Panc1 (cell line): ENCODE data around the gene C15orf62. TPM values are rescaled to one million over a fixed set of nuclear protein-coding genes. Genes with fewer than 3 reads are reported as not detected.

Source experiments
- ATAC-seq: fragments of 200-7000 bp; cut with Tn5 transposase; 2 replicates; pipeline ENCODE4 v1.9.1; 2020; ENCODE audit warnings: mild to moderate bottlenecking, moderate library complexity
- BruUV-seq: library from RNA; stranded (reverse); fragments of 400-500 nt; replicated peaks from 2 replicates; lab custom pipeline; 2021; lab: Mats Ljungman, UMichigan
- CTCF ChIA-PET: fragments of 300-600 bp; sonication (Branson Sonifier 250); formaldehyde crosslinking; loops from one replicate; lab custom pipeline; 2022; ENCODE audit warnings: antibody characterized with exemption; lab: Charles Lee
- POLR2A ChIA-PET: fragments of 300-600 bp; sonication (Branson Sonifier 250); formaldehyde crosslinking; loops from one replicate; lab custom pipeline; 2022; ENCODE audit warnings: antibody characterized with exemption; lab: Charles Lee
- DNase-seq: peaks from one replicate; pipeline ENCODE4 v3.0.0-alpha.2; 2010; ENCODE audit warnings: low read depth, low spot score
- H3K27ac ChIP-seq: 2 replicates; pipeline ENCODE4 v1.5.1; 2011; ENCODE audit warnings: mild to moderate bottlenecking, low read length, inconsistent platforms
- H3K27me3 ChIP-seq: fragments of 200-500 bp; sonication (Bioruptor generic); 2 replicates; pipeline ENCODE4 v1.6.0; 2014; ENCODE audit warnings: low read length, inconsistent platforms; ENCODE audit not compliant: control insufficient read depth, insufficient read depth
- H3K36me3 ChIP-seq: fragments of 200-500 bp; sonication (Bioruptor generic); 2 replicates; pipeline ENCODE4 v1.5.1; 2014; ENCODE audit warnings: inconsistent platforms, mild to moderate bottlenecking, low read length, moderate library complexity; ENCODE audit not compliant: control insufficient read depth, insufficient read depth
- H3K4me1 ChIP-seq: 2 replicates; pipeline ENCODE4 v1.5.1; 2011; ENCODE audit warnings: inconsistent platforms, mild to moderate bottlenecking, low read length, moderate library complexity; ENCODE audit not compliant: control insufficient read depth, insufficient read depth
- H3K4me3 ChIP-seq, 2 experiments: 2 replicates each; pipeline ENCODE4 v1.5.1; 2011 to 2012; ENCODE audit warnings: low read depth in 2 of 2, low read length in 2 of 2, mild to moderate bottlenecking in 2 of 2, inconsistent platforms in 1 of 2, moderate library complexity in 1 of 2
- H3K9me3 ChIP-seq: fragments of 200-500 bp; sonication (Bioruptor generic); 2 replicates; pipeline ENCODE4 v1.5.1; 2014; ENCODE audit warnings: low read depth, mild to moderate bottlenecking, inconsistent platforms, low read length, moderate library complexity; ENCODE audit not compliant: control insufficient read depth, insufficient read depth
- CTCF ChIP-seq: fragments of 450-650 bp; IDR thresholded peaks from 2 replicates; pipeline ENCODE4 v1.5.1; 2017; ENCODE audit warnings: mild to moderate bottlenecking
- POLR2AphosphoS5 ChIP-seq: IDR thresholded peaks from 2 replicates; pipeline ENCODE4 v1.6.1; 2012; ENCODE audit warnings: mild to moderate bottlenecking, low read depth, low read length, moderate library complexity
- REST ChIP-seq, 2 experiments: IDR thresholded peaks; 2 replicates each; pipeline ENCODE4 v1.6.1; 2011 to 2012; ENCODE audit warnings: low read depth in 2 of 2, control low read depth in 1 of 2, low read length in 1 of 2, mild to moderate bottlenecking in 1 of 2, moderate library complexity in 1 of 2; ENCODE audit not compliant: insufficient read depth in 1 of 2
- SIN3A ChIP-seq: IDR thresholded peaks from 2 replicates; pipeline ENCODE4 v1.6.1; 2012; ENCODE audit warnings: low read depth, mild to moderate bottlenecking, low read length, moderate library complexity, borderline replicate concordance; ENCODE audit not compliant: insufficient read depth
- TCF7L2 ChIP-seq: IDR thresholded peaks from 2 replicates; pipeline ENCODE4 v1.6.1; 2011; ENCODE audit warnings: mild to moderate bottlenecking, low read depth, low read length, inconsistent platforms
- in situ Hi-C: cut with HindIII; loops from 2 replicates; pipeline ENCODE4 v1.10.0; 2016; ENCODE audit warnings: low sequenced_read_pairs, low pct_unique_long_range_greater_than_20kb
- intact Hi-C: fragments of 100-400 bp; cut with micrococcal nuclease; formaldehyde crosslinking; loops from one replicate; pipeline ENCODE4 v1.10.0; 2022; ENCODE audit not compliant: unreplicated experiment
- total RNA-seq: library from RNA; stranded (reverse); gene quantifications from one replicate; pipeline ENCODE4 v1.2.1, GENCODE V29; 2021; ENCODE audit not compliant: unreplicated experiment

C15orf62 gene
- total RNA-seq, 1 experiment from 2014 or later = 0.33 TPM

GRCh38 chr15:40736575-40736974 is 33.2 kb upstream of the C15orf62 start:
- H3K4me3 ChIP-seq = no peak overlapping the region
- intact Hi-C loops = no loop called here
- in situ Hi-C loops = no loop called here
- no peaks in the 10 kb centered on the region for H3K4me1 ChIP-seq
- ChIA-PET POLR2A (interaction anchor here (0.6 kb wide), 2 partner anchors 10 to 452 kb away, joined by 3 read pairs; no protein-coding TSS in a partner anchor), CTCF (no interaction called here)
- H3K9me3 ChIP-seq = no peaks in the 10 kb centered on the region
- peaks cover 9% of the 10 kb centered on the region; the same call in 1 of the 2 replicates for H3K36me3 ChIP-seq
- BruUV-seq = no TSS peak
- no peak for TF ChIP-seq SIN3A
- no peak for TF ChIP-seq TCF7L2
- TF ChIP-seq REST (IDR thresholded peaks at IDR 0.05; ENCODE audit: insufficient read depth in 1 of 2, low read depth in 2 of 2, low read length in 1 of 2) = no peak
- no peak for TF ChIP-seq CTCF
- TF ChIP-seq POLR2AphosphoS5 = no peak
- ATAC-seq (no peak), DNase-seq (no peak)
- no peak overlapping the region for H3K27ac ChIP-seq
- no peaks in the 10 kb centered on the region for H3K27me3 ChIP-seq

GRCh38 chr15:40737048-40737447 is 32.7 kb upstream of the C15orf62 start:
- CTCF ChIA-PET = no interaction called here
- intact Hi-C loops (no loop called here), in situ Hi-C loops (no loop called here)
- DNase-seq = no peak
- no TSS peak for BruUV-seq
- H3K36me3 ChIP-seq = peaks cover 9% of the 10 kb centered on the region; the same call in 1 of the 2 replicates
- ATAC-seq = no peak
- H3K4me1 ChIP-seq = no peaks in the 10 kb centered on the region
- H3K4me3 ChIP-seq = no peak overlapping the region
- H3K9me3 ChIP-seq = no peaks in the 10 kb centered on the region
- POLR2A ChIA-PET = interaction anchor here (0.6 kb wide), 1 partner anchor 452 kb away, joined by 3 read pairs; no protein-coding TSS in a partner anchor
- no peaks in the 10 kb centered on the region for H3K27me3 ChIP-seq
- no peak overlapping the region for H3K27ac ChIP-seq
- TF ChIP-seq SIN3A (no peak), REST (IDR thresholded peaks at IDR 0.05; ENCODE audit: insufficient read depth in 1 of 2, low read depth in 2 of 2, low read length in 1 of 2) (no peak), TCF7L2 (no peak), POLR2AphosphoS5 (no peak)
